Small intestine (tissue), 7 donors: ENCODE data around the gene MPPE1. TPM values are rescaled to one million over a fixed set of nuclear protein-coding genes. Genes with fewer than 3 reads are reported as not detected.

Experiments used
- DNase-seq, 2 donors: peaks; one replicate each; pipeline versions ENCODE4 v3.0.0 to v3.0.0-alpha.2; 2013
- FAIRE-seq: peaks from 2 replicates; lab custom pipeline; 2012; peaks lifted over from hg19 to GRCh38; lab: Jason Lieb, UNC
- H3K27ac ChIP-seq, 3 donors: one replicate each; pipeline ENCODE4 v1.5.1; 2013; ENCODE audit warnings: low read length in 2 of 3, mild to moderate bottlenecking in 2 of 3, control low read depth in 1 of 3, inconsistent platforms in 1 of 3, low read depth in 1 of 3, moderate library complexity in 1 of 3
- H3K27me3 ChIP-seq, 3 donors: one replicate each; pipeline ENCODE4 v1.6.1; 2013; ENCODE audit warnings: low read length in 3 of 3, inconsistent platforms in 1 of 3; ENCODE audit not compliant: control insufficient read depth in 3 of 3, insufficient read depth in 3 of 3
- H3K36me3 ChIP-seq, 3 donors: one replicate each; pipeline ENCODE4 v1.6.1; 2013; ENCODE audit warnings: low read length in 3 of 3, inconsistent platforms in 1 of 3, low read depth in 1 of 3, mild to moderate bottlenecking in 1 of 3, moderate library complexity in 1 of 3; ENCODE audit not compliant: control insufficient read depth in 3 of 3, insufficient read depth in 2 of 3
- H3K4me1 ChIP-seq, 3 donors: one replicate each; pipeline ENCODE4 v1.6.1; 2013; ENCODE audit warnings: low read length in 2 of 3, inconsistent platforms in 1 of 3, low read depth in 1 of 3, mild to moderate bottlenecking in 1 of 3, moderate library complexity in 1 of 3; ENCODE audit not compliant: control insufficient read depth in 3 of 3, insufficient read depth in 2 of 3
- H3K4me3 ChIP-seq, 3 donors: one replicate each; pipeline ENCODE4 v1.5.1; 2013; ENCODE audit warnings: low read length in 3 of 3, control low read depth in 1 of 3, inconsistent platforms in 1 of 3, low read depth in 1 of 3, mild to moderate bottlenecking in 1 of 3, moderate library complexity in 1 of 3
- H3K9me3 ChIP-seq, 2 donors: one replicate each; pipeline ENCODE4 v1.6.1; 2013; ENCODE audit warnings: low read depth in 1 of 2, low read length in 1 of 2; ENCODE audit not compliant: control insufficient read depth in 2 of 2, insufficient read depth in 1 of 2
- WGBS, 3 donors: extraction: QIAGEN DNeasy Blood & Tissue Kit; methylation state at CpG; one replicate each; pipeline ENCODE4 v1.1.7; 2013; 5-methylcytosine and 5-hydroxymethylcytosine counted together
- polyA plus RNA-seq, 4 donors: library from polyadenylated mRNA; stranded (reverse) in 3 of 4; unstranded in 1 of 4; fragments of 200-250 nt in 3 of 4; fragments of 120-200 nt in 1 of 4; gene quantifications; one replicate each; pipeline versions ENCODE4 v1.2.1 to v1.2.3, GENCODE V29; 2013
- donor health status: healthy with polysubstance abuse.
- donor health status: control.
- donor health status: control.
- donor health status: Bipolar disorder and iron deficiency.
- donor health status: healthy.

The MPPE1 gene
- polyA plus RNA-seq, 4 donors, result 23.9 to 36.6 (median 26.3) TPM

- H3K27ac ChIP-seq, result no peak overlapping the region
- H3K4me3 ChIP-seq, result no peak overlapping the region
- H3K9me3 ChIP-seq, result peaks cover 0 to 3% of the 10 kb centered on the region in 2 donors
- no peaks in the 10 kb centered on the region for H3K4me1 ChIP-seq
- no peaks in the 10 kb centered on the region for H3K27me3 ChIP-seq
- no peak for FAIRE-seq
- peak; percentile 58 to 80 for DNase-seq
- H3K36me3 ChIP-seq, result peaks cover 0 to 2% (median 0%) of the 10 kb centered on the region in 3 donors
- WGBS, 3 donors, result 20 to 60% (median 31%) methylated on average over 13 of the region's 13 CpGs
Measured at GRCh38 chr18:11872479-11873136, 35.5 kb downstream of the MPPE1 start.

GRCh38 chr18:11871501-11871900, 36.6 kb downstream of the MPPE1 start:
- DNase-seq, result peak in 1 of 2 donors; percentile 83
- WGBS, 3 donors, result 6 to 36% (median 11%) methylated on average over 5 of the region's 5 CpGs

GRCh38 chr18:11868230-11868629, 39.9 kb downstream of the MPPE1 start:
- H3K27ac ChIP-seq, result no peak overlapping the region
- 93 to 95% (median 95%) methylated on average over 8 of the region's 8 CpGs for WGBS, 3 donors
- no peak overlapping the region for H3K4me3 ChIP-seq
- DNase-seq (no peak), FAIRE-seq (no peak)
- H3K9me3 ChIP-seq, result no peaks in the 10 kb centered on the region
- H3K27me3 ChIP-seq, result no peaks in the 10 kb centered on the region
- no peaks in the 10 kb centered on the region for H3K4me1 ChIP-seq
- no peaks in the 10 kb centered on the region for H3K36me3 ChIP-seq

More at GRCh38 chr18:11871501-11871900, 36.6 kb downstream of the MPPE1 start:
- no peak overlapping the region for H3K27ac ChIP-seq
- peaks cover 0 to 3% of the 10 kb centered on the region in 2 donors for H3K9me3 ChIP-seq
- H3K4me3 ChIP-seq, result no peak overlapping the region
- FAIRE-seq, result no peak
- H3K36me3 ChIP-seq, result peaks cover 0 to 2% (median 0%) of the 10 kb centered on the region in 3 donors
- H3K27me3 ChIP-seq, result no peaks in the 10 kb centered on the region
- H3K4me1 ChIP-seq, result no peaks in the 10 kb centered on the region

GRCh38 chr18:11866764-11867163, 41.4 kb downstream of the MPPE1 start:
- no peak for FAIRE-seq
- Histone ChIP-seq H3K4me1 (peaks cover 0 to 4% (median 2%) of the 10 kb centered on the region in 3 donors), H3K4me3 (no peak overlapping the region), H3K9me3 (no peaks in the 10 kb centered on the region), H3K27ac (no peak overlapping the region), H3K36me3 (no peaks in the 10 kb centered on the region), H3K27me3 (no peaks in the 10 kb centered on the region)
- WGBS, 3 donors, result 76 to 78% (median 77%) methylated on average over 5 of the region's 5 CpGs
- no peak for DNase-seq

GRCh38 chr18:11866329-11866728, 41.8 kb downstream of the MPPE1 start:
- WGBS, 3 donors, result 84 to 93% (median 88%) methylated on average over 10 of the region's 10 CpGs
- H3K4me3 ChIP-seq, result no peak overlapping the region
- H3K27me3 ChIP-seq, result no peaks in the 10 kb centered on the region
- H3K9me3 ChIP-seq, result no peaks in the 10 kb centered on the region
- FAIRE-seq, result no peak
- no peak for DNase-seq
- peaks cover 0 to 4% (median 2%) of the 10 kb centered on the region in 3 donors for H3K4me1 ChIP-seq
- no peaks in the 10 kb centered on the region for H3K36me3 ChIP-seq
- H3K27ac ChIP-seq, result no peak overlapping the region

GRCh38 chr18:11865071-11865470, 43.0 kb downstream of the MPPE1 start:
- DNase-seq, result no peak
- no peaks in the 10 kb centered on the region for H3K36me3 ChIP-seq
- no peaks in the 10 kb centered on the region for H3K9me3 ChIP-seq
- FAIRE-seq, result no peak
- no peaks in the 10 kb centered on the region for H3K27me3 ChIP-seq
- no peak overlapping the region for H3K27ac ChIP-seq
- 90 to 91% (median 90%) methylated on average over 12 of the region's 12 CpGs for WGBS, 3 donors
- no peak overlapping the region for H3K4me3 ChIP-seq
- H3K4me1 ChIP-seq, result peaks cover 0 to 5% (median 4%) of the 10 kb centered on the region in 3 donors

GRCh38 chr18:11864471-11864870, 43.6 kb downstream of the MPPE1 start:
- WGBS, 3 donors, result 57 to 83% (median 78%) methylated on average over 2 of the region's 2 CpGs
- no peak overlapping the region for H3K27ac ChIP-seq
- no peaks in the 10 kb centered on the region for H3K9me3 ChIP-seq
- no peak for FAIRE-seq
- H3K27me3 ChIP-seq, result no peaks in the 10 kb centered on the region
- H3K4me1 ChIP-seq, result peaks cover 0 to 7% (median 6%) of the 10 kb centered on the region in 3 donors
- DNase-seq, result no peak
- H3K36me3 ChIP-seq, result no peaks in the 10 kb centered on the region
- H3K4me3 ChIP-seq, result no peak overlapping the region

GRCh38 chr18:11862468-11863137, 45.5 kb downstream of the MPPE1 start:
- Histone ChIP-seq H3K4me1 (peaks cover 0 to 8% (median 7%) of the 10 kb centered on the region in 3 donors), H3K9me3 (no peaks in the 10 kb centered on the region), H3K27ac (peak overlapping the region; percentile 59 to 71 (median 61)), H3K4me3 (no peak overlapping the region), H3K36me3 (no peaks in the 10 kb centered on the region), H3K27me3 (no peaks in the 10 kb centered on the region)
- no peak for FAIRE-seq
- WGBS, 3 donors, result 16 to 56% (median 40%) methylated on average over 6 of the region's 6 CpGs
- peak in 1 of 2 donors; percentile 77 for DNase-seq
